ENCODE results near the gene MAN1B1. TPM values are rescaled to one million over a fixed set of nuclear protein-coding genes. Genes with fewer than 3 reads are reported as not detected.

MAN1B1 gene
- total RNA-seq, 1 experiment from 2014 or later = 42.6 TPM

DNA sequence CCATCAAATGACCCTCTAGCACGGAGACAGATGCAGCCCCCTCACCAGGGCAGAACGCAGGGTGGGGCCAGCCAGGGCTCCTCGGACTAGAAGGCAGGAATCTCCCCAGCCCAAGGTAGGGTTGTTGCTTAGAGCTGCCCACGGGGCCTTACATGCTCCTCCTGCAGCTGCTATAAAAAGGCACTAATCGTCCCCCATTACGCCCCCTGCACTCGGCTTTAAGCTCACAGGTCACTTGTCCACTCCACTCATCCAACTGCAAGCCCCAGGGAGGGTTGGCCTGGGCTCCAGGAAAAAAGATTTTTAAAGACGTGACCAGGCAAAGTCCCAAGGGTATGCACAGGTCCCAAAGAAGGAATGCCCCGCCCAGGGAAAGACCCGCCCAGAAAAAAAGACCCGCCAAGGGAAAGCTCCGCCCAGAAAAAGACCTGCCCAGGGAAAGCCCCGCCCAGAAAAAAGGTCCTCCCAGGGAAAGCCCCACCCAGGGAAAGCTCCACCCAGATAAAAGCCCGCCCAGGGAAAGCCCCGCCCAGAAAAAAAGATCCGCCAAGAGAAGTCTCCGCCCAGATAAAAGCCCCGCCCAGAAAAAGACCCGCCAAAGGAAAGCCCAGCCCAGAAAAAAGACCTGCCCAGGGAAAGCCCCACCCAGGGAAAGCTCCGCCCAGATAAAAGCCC, 63.3 kb downstream of the MAN1B1 start:
- H3K27ac ChIP-seq = peak overlapping the region; percentile 47
- DNase-seq = no peak

GRCh38 chr9:137150617-137151457, 64.1 kb downstream of the MAN1B1 start:
- Histone ChIP-seq H3K9me3 (replicated peaks) (no peaks in the 10 kb centered on the region), H3K36me3 (no peaks in the 10 kb centered on the region), H3K27ac (no peak overlapping the region), H3K27me3 (no peaks in the 10 kb centered on the region), H3K4me1 (peaks cover 17% of the 10 kb centered on the region), H3K4me3 (no peak overlapping the region)
- DNase-seq = peak; percentile 96 to 98

More for the DNA sequence above, 63.3 kb downstream of the MAN1B1 start:
- Histone ChIP-seq H3K9me3 (replicated peaks) (no peaks in the 10 kb centered on the region), H3K4me1 (peaks cover 17% of the 10 kb centered on the region), H3K27me3 (no peaks in the 10 kb centered on the region), H3K36me3 (no peaks in the 10 kb centered on the region), H3K4me3 (peak overlapping the region; percentile 30)

- Histone ChIP-seq H3K27ac (no peak overlapping the region), H3K9me3 (replicated peaks) (no peaks in the 10 kb centered on the region), H3K36me3 (no peaks in the 10 kb centered on the region), H3K4me3 (no peak overlapping the region), H3K27me3 (no peaks in the 10 kb centered on the region), H3K4me1 (peaks cover 17% of the 10 kb centered on the region)
- no peak for DNase-seq
These were observed 66.1 kb downstream of the MAN1B1 start for GRCh38 chr9:137152844-137153405.

DNA sequence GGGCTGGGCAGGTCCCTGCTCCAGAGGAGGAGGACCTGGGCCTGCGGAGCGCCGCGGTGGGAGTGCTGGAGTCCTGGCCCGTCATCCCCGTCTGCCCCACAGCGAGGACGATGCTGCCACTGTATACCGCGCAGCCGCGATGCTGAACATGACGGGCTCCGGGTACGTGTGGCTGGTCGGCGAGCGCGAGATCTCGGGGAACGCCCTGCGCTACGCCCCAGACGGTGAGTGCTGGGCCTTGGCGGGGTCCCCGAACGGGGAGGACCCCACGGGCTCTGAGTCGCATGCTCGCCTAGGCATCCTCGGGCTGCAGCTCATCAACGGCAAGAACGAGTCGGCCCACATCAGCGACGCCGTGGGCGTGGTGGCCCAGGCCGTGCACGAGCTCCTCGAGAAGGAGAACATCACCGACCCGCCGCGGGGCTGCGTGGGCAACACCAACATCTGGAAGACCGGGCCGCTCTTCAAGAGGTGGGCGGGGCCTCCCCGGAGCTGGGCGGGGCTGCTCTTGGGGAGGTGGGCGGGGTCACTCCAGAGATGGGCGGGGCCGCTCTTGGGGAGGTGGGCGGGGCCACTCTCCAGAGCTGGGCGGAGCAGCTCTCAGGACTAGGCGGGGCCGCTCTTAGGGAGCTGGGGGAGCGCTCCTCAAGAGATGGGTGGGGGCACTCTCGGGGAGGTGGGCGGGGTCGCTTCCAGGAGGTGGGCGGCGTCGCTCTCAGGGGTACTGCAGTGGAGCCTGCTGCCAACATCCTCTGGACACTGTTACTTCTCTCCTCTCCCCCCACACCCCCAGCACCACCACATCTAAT, 70.0 kb downstream of the MAN1B1 start:
- no peaks in the 10 kb centered on the region for H3K27me3 ChIP-seq
- H3K4me3 ChIP-seq = no peak overlapping the region
- no peak overlapping the region for H3K27ac ChIP-seq
- peaks cover 15% of the 10 kb centered on the region for H3K4me1 ChIP-seq
- H3K9me3 ChIP-seq (replicated peaks) = no peaks in the 10 kb centered on the region
- no peak for DNase-seq
- H3K36me3 ChIP-seq = no peaks in the 10 kb centered on the region

DNA sequence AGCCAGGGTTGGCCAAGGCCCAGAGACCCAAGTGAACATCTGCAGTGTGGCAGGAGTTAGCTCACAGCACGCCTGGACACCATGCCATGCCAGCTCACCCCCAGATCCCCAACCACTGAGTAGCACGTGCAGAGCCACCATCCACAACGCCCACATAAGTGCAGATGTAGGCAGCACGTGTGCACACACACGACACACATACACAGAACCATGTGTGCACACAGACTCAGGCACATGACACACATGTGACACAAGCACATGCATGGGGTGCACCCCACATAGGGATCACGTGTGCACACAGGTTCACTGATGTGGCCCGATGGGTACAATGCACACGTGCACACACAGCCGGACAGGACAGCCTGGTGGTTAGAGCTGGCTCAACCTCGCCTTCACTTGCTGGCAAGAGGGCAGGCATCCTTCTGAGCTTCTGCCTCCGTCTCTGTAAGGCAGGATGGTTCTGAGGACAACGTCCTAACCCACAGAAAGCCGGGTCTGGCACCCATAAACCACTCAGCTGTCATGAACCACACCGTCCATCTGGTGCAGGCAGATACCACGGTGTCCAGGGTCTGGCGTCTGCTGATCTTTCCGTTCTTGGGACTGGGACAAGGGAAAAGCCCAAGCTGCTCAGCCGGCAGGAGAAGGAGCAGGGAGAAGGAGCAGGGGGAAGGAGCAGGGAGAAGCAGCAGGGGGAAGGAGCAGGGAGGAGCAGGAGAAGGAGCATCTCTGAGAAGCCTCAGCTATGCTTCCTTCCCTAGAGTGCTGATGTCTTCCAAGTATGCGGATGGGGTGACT, 71.0 kb downstream of the MAN1B1 start:
- no peak overlapping the region for H3K4me3 ChIP-seq
- no peaks in the 10 kb centered on the region for H3K36me3 ChIP-seq
- no peaks in the 10 kb centered on the region for H3K27me3 ChIP-seq
- peaks cover 15% of the 10 kb centered on the region for H3K4me1 ChIP-seq
- DNase-seq = no peak
- H3K27ac ChIP-seq = no peak overlapping the region
- H3K9me3 ChIP-seq (replicated peaks) = no peaks in the 10 kb centered on the region

DNA sequence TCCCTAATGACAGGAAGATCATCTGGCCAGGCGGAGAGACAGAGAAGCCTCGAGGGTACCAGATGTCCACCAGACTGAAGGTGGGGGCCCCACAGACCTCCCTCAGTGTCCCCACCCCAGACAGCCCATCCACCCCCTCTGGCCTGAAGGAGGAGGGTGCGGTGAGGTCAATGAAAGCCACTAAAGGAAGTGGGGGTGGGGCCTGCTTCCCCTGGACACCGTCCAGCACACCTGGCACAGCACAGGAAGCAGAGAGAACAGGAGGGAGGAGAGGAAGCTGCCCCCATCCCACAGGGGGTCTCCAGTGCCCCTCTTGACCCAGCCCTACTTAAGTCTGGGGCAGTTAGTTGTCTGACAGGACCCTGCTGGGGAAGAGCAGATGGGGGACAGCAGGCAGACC, 71.8 kb downstream of the MAN1B1 start:
- H3K9me3 ChIP-seq (replicated peaks) = no peaks in the 10 kb centered on the region
- no peaks in the 10 kb centered on the region for H3K36me3 ChIP-seq
- no peak for DNase-seq
- H3K4me1 ChIP-seq = peaks cover 16% of the 10 kb centered on the region
- no peaks in the 10 kb centered on the region for H3K27me3 ChIP-seq
- H3K4me3 ChIP-seq = no peak overlapping the region
- H3K27ac ChIP-seq = no peak overlapping the region

Other genes with a start within 250 kb of the MAN1B1 start
- gene AJM1, start 244.5 kb upstream of the MAN1B1 start, total RNA-seq (2014; rRNA removed; shearing (Covaris generic)) = 0.35 and 0.77 TPM in 2 replicates
- 79.9 and 109 TPM in 2 replicates for gene PHPT1, start 237.6 kb upstream of the MAN1B1 start, total RNA-seq (2014; rRNA removed; shearing (Covaris generic))
- 1.9 and 4.4 TPM in 2 replicates for gene MAMDC4, start 234.6 kb upstream of the MAN1B1 start, total RNA-seq (2014; rRNA removed; shearing (Covaris generic))
- 410 and 447 TPM in 2 replicates for gene EDF1, start 220.7 kb upstream of the MAN1B1 start, total RNA-seq (2014; rRNA removed; shearing (Covaris generic))
- 19.5 and 23.6 TPM in 2 replicates for gene TRAF2, start 200.5 kb upstream of the MAN1B1 start, total RNA-seq (2014; rRNA removed; shearing (Covaris generic))
- gene FBXW5, start 142.2 kb upstream of the MAN1B1 start, total RNA-seq (2014; rRNA removed; shearing (Covaris generic)) = 37.1 and 40.4 TPM in 2 replicates
- not detected in 2 replicates for gene C8G, start 141.7 kb upstream of the MAN1B1 start, total RNA-seq (2014; rRNA removed; shearing (Covaris generic))
- gene LCN12, start 134.7 kb upstream of the MAN1B1 start, total RNA-seq (2014; rRNA removed; shearing (Covaris generic)) = not detected in 2 replicates
- not detected in 2 replicates for gene PTGDS, start 109.5 kb upstream of the MAN1B1 start, total RNA-seq (2014; rRNA removed; shearing (Covaris generic))
- not detected in 2 replicates for gene LCNL1, start 104.0 kb upstream of the MAN1B1 start, total RNA-seq (2014; rRNA removed; shearing (Covaris generic))
- gene PAXX, start 94.6 kb upstream of the MAN1B1 start, total RNA-seq (2014; rRNA removed; shearing (Covaris generic)) = 25.9 and 27.8 TPM in 2 replicates
- gene CLIC3, start 90.4 kb upstream of the MAN1B1 start, total RNA-seq (2014; rRNA removed; shearing (Covaris generic)) = 0.28 and 0.55 TPM in 2 replicates
- gene ABCA2, start 58.7 kb upstream of the MAN1B1 start, total RNA-seq (2014; rRNA removed; shearing (Covaris generic)) = 4.0 and 4.6 TPM in 2 replicates
- not detected in 2 replicates for gene FUT7, start 54.9 kb upstream of the MAN1B1 start, total RNA-seq (2014; rRNA removed; shearing (Covaris generic))
- 0.51 and 0.91 TPM in 2 replicates for gene NPDC1, start 40.8 kb upstream of the MAN1B1 start, total RNA-seq (2014; rRNA removed; shearing (Covaris generic))
- gene ENTPD2, start 32.9 kb upstream of the MAN1B1 start, total RNA-seq (2014; rRNA removed; shearing (Covaris generic)) = 1.9 and 2.0 TPM in 2 replicates
- 69.7 and 71.0 TPM in 2 replicates for gene SAPCD2, start 16.4 kb upstream of the MAN1B1 start, total RNA-seq (2014; rRNA removed; shearing (Covaris generic))
- gene UAP1L1, start 9.5 kb upstream of the MAN1B1 start, total RNA-seq (2014; rRNA removed; shearing (Covaris generic)) = 12.6 and 13.8 TPM in 2 replicates
- gene DPP7, start 27.7 kb downstream of the MAN1B1 start, total RNA-seq (2014; rRNA removed; shearing (Covaris generic)) = 12.6 and 13.4 TPM in 2 replicates
- 0.49 and 2.0 TPM in 2 replicates for gene GRIN1, start 52.2 kb downstream of the MAN1B1 start, total RNA-seq (2014; rRNA removed; shearing (Covaris generic))
- gene LRRC26, start 83.1 kb downstream of the MAN1B1 start, total RNA-seq (2014; rRNA removed; shearing (Covaris generic)) = 0.24 and 0.53 TPM in 2 replicates
- gene TMEM210, start 85.1 kb downstream of the MAN1B1 start, total RNA-seq (2014; rRNA removed; shearing (Covaris generic)) = not detected in 2 replicates
- 29.7 and 38.7 TPM in 2 replicates for gene ANAPC2, start 101.6 kb downstream of the MAN1B1 start, total RNA-seq (2014; rRNA removed; shearing (Covaris generic))
- gene SSNA1, start 101.7 kb downstream of the MAN1B1 start, total RNA-seq (2014; rRNA removed; shearing (Covaris generic)) = 73.0 and 88.1 TPM in 2 replicates
- gene TPRN, start 113.8 kb downstream of the MAN1B1 start, total RNA-seq (2014; rRNA removed; shearing (Covaris generic)) = 14.0 and 14.8 TPM in 2 replicates
- 57.3 and 60.5 TPM in 2 replicates for gene TMEM203, start 118.7 kb downstream of the MAN1B1 start, total RNA-seq (2014; rRNA removed; shearing (Covaris generic))
- gene NDOR1, start 118.7 kb downstream of the MAN1B1 start, total RNA-seq (2014; rRNA removed; shearing (Covaris generic)) = 12.5 and 17.2 TPM in 2 replicates
- 0.23 and 0.43 TPM in 2 replicates for gene RNF208, start 135.3 kb downstream of the MAN1B1 start, total RNA-seq (2014; rRNA removed; shearing (Covaris generic))
- 1.7 TPM in 2 replicates for gene CYSRT1, start 138.2 kb downstream of the MAN1B1 start, total RNA-seq (2014; rRNA removed; shearing (Covaris generic))
- not detected in 2 replicates for gene RNF224, start 140.5 kb downstream of the MAN1B1 start, total RNA-seq (2014; rRNA removed; shearing (Covaris generic))
- 0.06 TPM in 1 of 2 replicates, not detected in the other for gene SLC34A3, start 143.9 kb downstream of the MAN1B1 start, total RNA-seq (2014; rRNA removed; shearing (Covaris generic))
- 528 and 565 TPM in 2 replicates for gene TUBB4B, start 154.3 kb downstream of the MAN1B1 start, total RNA-seq (2014; rRNA removed; shearing (Covaris generic))
- not detected in 2 replicates for gene STPG3, start 164.3 kb downstream of the MAN1B1 start, total RNA-seq (2014; rRNA removed; shearing (Covaris generic))
- gene NELFB, start 168.3 kb downstream of the MAN1B1 start, total RNA-seq (2014; rRNA removed; shearing (Covaris generic)) = 65.5 and 66.8 TPM in 2 replicates
- gene TOR4A, start 190.7 kb downstream of the MAN1B1 start, total RNA-seq (2014; rRNA removed; shearing (Covaris generic)) = 4.0 and 4.4 TPM in 2 replicates
- 0.89 and 1.0 TPM in 2 replicates for gene NRARP, start 215.3 kb downstream of the MAN1B1 start, total RNA-seq (2014; rRNA removed; shearing (Covaris generic))